Esophagus muscularis mucosa (tissue), 4 donors: ENCODE measurements around the gene ALDH18A1.

Source experiments
- CTCF ChIP-seq, 3 experiments: fragments of 200-600 bp in 2 of 3; fragments of 450-650 bp in 1 of 3; sonication (generic) in 2 of 3; IDR thresholded peaks; one replicate each; pipeline ENCODE4 v1.5.1; 2017 to 2019; ENCODE audit warnings: antibody characterized with exemption in 3 of 3, mild to moderate bottlenecking in 2 of 3, moderate library complexity in 1 of 3
- EP300 ChIP-seq: sonication (generic); formaldehyde crosslinking; IDR thresholded peaks from one replicate; pipeline ENCODE4 v1.6.1; 2017; ENCODE audit warnings: antibody characterized with exemption
- POLR2A ChIP-seq: fragments of 450-650 bp; IDR thresholded peaks from one replicate; pipeline ENCODE4 v1.6.1; 2017; ENCODE audit warnings: antibody characterized with exemption, moderate library complexity, mild to moderate bottlenecking, low read depth

- TF ChIP-seq CTCF (IDR thresholded peaks at IDR 0.05) (no peak), EP300 (no peak), POLR2A (no peak)
These were observed 49.6 kb downstream of the ALDH18A1 start for GRCh38 chr10:95606922-95607321.
